Measurements from ENCODE around the gene SPATA32. TPM values are rescaled to one million over a fixed set of nuclear protein-coding genes. Genes with fewer than 3 reads are reported as not detected.
A peak's percentile ranks its signal among the peaks of the same experiment; 100 is the strongest.

Gene SPATA32
- total and polyA plus RNA-seq, 2 donors from 2014 or later, result not detected

DNA sequence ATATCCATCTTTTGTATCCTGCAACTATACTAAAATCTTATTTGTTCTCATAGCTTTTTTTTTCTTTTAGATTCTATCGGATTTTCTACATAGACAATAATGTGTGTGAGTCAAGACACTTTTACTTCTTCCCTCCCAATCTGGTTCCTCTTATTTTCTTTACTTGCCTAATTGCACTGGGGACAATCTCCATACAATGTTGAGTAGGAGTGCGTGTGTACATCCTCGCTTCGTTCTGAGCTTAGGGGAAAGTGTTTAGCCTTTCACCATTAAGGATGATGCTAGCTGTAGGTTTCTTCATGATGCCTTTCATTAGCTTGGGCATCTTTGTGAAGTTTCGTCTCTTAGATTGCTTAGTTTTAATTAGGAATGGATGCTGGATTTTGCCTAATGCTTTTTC, 2.9 kb downstream of the SPATA32 start:
- TF ChIP-seq, protein P1, sequence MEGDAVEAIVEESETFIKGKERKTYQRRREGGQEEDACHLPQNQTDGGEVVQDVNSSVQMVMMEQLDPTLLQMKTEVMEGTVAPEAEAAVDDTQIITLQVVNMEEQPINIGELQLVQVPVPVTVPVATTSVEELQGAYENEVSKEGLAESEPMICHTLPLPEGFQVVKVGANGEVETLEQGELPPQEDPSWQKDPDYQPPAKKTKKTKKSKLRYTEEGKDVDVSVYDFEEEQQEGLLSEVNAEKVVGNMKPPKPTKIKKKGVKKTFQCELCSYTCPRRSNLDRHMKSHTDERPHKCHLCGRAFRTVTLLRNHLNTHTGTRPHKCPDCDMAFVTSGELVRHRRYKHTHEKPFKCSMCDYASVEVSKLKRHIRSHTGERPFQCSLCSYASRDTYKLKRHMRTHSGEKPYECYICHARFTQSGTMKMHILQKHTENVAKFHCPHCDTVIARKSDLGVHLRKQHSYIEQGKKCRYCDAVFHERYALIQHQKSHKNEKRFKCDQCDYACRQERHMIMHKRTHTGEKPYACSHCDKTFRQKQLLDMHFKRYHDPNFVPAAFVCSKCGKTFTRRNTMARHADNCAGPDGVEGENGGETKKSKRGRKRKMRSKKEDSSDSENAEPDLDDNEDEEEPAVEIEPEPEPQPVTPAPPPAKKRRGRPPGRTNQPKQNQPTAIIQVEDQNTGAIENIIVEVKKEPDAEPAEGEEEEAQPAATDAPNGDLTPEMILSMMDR (IDR thresholded peaks at IDR 0.05; ENCODE audit: borderline replicate concordance, extremely low read depth, insufficient read depth), result no peak
- DNase-seq (no peak), FAIRE-seq (no peak)
- Histone ChIP-seq H3K9ac (ENCODE audit: low read length in 3 of 3) (no peak overlapping the region), H3K27me3 (ENCODE audit: control insufficient read depth, insufficient read depth, low read length) (no peaks in the 10 kb centered on the region), H3K9me3 (ENCODE audit: control insufficient read depth in 2 of 3, insufficient read depth in 1 of 3, low read length in 3 of 3) (no peaks in the 10 kb centered on the region), H3K27ac (ENCODE audit: low read depth in 2 of 2, low read length in 2 of 2) (no peak overlapping the region), H3K4me1 (ENCODE audit: control insufficient read depth in 2 of 3, insufficient read depth in 2 of 3, low read depth in 1 of 3, low read length in 3 of 3) (peaks cover 0 to 12% (median 0%) of the 10 kb centered on the region in 3 donors), H3K4me3 (ENCODE audit: low read length in 3 of 3) (no peak overlapping the region), H3K36me3 (ENCODE audit: control insufficient read depth in 2 of 3, insufficient read depth in 3 of 3, low read length in 3 of 3) (peaks cover 0 to 7% (median 3%) of the 10 kb centered on the region in 3 donors)
- intact Hi-C loops (cut with DNase I), result no loop called here

DNA sequence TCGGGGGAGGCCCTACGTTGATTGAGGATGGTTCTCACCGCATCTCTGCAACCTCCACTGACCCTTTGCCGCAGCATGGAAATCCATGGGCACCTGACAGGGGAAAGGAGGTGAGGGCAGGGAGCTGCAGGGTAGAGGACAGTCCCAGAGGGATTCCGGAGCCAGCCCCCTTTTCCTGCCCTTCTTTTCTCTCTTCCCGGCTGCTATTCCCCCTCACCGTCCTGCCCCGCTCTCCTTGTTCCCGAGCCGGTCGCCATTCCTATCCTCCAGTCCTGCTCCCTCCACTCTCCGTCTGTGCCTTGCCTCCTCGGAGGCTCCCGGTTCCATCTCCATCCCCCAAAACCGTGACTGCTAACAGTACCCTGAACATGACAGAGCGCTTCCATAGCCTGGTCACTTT, 4.8 kb downstream of the SPATA32 start:
- DNase-seq (peak in 1 of 5 donors; percentile 32), FAIRE-seq (no peak)
- TF ChIP-seq, protein P1 (IDR thresholded peaks at IDR 0.05; ENCODE audit: borderline replicate concordance, extremely low read depth, insufficient read depth), result no peak
- intact Hi-C loops (cut with DNase I), result no loop called here
- Histone ChIP-seq H3K27ac (ENCODE audit: low read depth in 2 of 2, low read length in 2 of 2) (no peak overlapping the region), H3K27me3 (ENCODE audit: control insufficient read depth, insufficient read depth, low read length) (no peaks in the 10 kb centered on the region), H3K9me3 (ENCODE audit: control insufficient read depth in 2 of 3, insufficient read depth in 1 of 3, low read length in 3 of 3) (no peaks in the 10 kb centered on the region), H3K36me3 (ENCODE audit: control insufficient read depth in 2 of 3, insufficient read depth in 3 of 3, low read length in 3 of 3) (no peaks in the 10 kb centered on the region), H3K4me3 (ENCODE audit: low read length in 3 of 3) (no peak overlapping the region), H3K9ac (ENCODE audit: low read length in 3 of 3) (no peak overlapping the region), H3K4me1 (ENCODE audit: control insufficient read depth in 2 of 3, insufficient read depth in 2 of 3, low read depth in 1 of 3, low read length in 3 of 3) (peaks cover 0 to 2% (median 0%) of the 10 kb centered on the region in 3 donors)

DNA sequence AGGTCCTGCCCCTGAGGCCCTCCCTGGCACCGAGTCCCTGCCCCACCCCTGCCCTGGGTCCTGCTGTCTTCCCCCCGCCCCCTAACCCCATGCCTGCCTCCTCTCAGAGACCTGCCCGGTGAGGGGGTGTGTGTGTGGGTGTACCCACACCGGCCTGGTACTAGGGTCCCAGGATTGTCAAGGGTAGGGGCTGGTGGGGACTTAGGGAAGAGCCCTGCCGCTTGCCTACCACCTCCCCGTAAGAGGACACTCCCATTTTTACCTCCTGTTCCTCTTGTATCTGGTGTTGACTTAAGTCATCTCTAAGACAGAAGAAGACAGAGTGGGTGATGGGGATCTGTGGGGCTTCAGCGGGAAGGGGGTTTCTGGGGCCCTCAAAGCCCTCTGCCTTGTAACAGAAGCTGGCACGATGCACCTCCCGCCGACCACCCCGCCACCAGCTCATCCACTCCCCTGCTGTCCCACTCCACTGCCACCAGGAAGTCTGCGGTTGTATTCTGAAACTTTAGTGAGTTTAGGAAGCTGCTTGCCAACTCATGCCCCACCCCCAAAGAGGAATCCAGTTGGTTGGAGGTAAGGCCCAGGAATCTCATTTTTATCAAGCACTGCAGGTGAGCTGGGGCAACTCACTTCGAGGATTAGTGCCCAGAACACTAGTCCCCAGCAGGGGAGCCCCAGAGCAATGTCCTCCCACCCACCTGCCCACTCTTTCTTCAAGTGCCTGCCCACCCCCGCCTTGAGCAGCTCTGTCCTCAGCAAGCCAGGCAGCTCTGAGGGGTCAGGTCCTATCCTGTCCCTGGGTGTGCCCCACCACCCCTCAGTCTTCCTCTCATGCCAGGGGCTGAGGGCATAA, 5.6 kb downstream of the SPATA32 start:
- Histone ChIP-seq H3K4me1 (ENCODE audit: control insufficient read depth in 2 of 3, insufficient read depth in 2 of 3, low read depth in 1 of 3, low read length in 3 of 3) (peaks cover 0 to 2% (median 0%) of the 10 kb centered on the region in 3 donors), H3K36me3 (ENCODE audit: control insufficient read depth in 2 of 3, insufficient read depth in 3 of 3, low read length in 3 of 3) (no peaks in the 10 kb centered on the region), H3K9me3 (ENCODE audit: control insufficient read depth in 2 of 3, insufficient read depth in 1 of 3, low read length in 3 of 3) (no peaks in the 10 kb centered on the region), H3K9ac (ENCODE audit: low read length in 3 of 3) (no peak overlapping the region), H3K4me3 (ENCODE audit: low read length in 3 of 3) (no peak overlapping the region), H3K27me3 (ENCODE audit: control insufficient read depth, insufficient read depth, low read length) (no peaks in the 10 kb centered on the region), H3K27ac (ENCODE audit: low read depth in 2 of 2, low read length in 2 of 2) (no peak overlapping the region)
- DNase-seq, result peak in 1 of 5 donors; percentile 59
- TF ChIP-seq, protein P1 (IDR thresholded peaks at IDR 0.05; ENCODE audit: borderline replicate concordance, extremely low read depth, insufficient read depth), result no peak
- intact Hi-C loops (cut with DNase I), result no loop called here
- FAIRE-seq, result no peak
